Breast epithelium (tissue), 4 donors: ENCODE measurements around the gene IFT80. TPM values are rescaled to one million over a fixed set of nuclear protein-coding genes. Genes with fewer than 3 reads are reported as not detected.
"Not testable (repeated sequence)": the region's sequence is repeated elsewhere in the genome, so short reads cannot be mapped to it uniquely, and the experiment has no call there.

Experiments
- DNase-seq, 2 donors: peaks; one replicate each; pipeline ENCODE4 v3.0.0-alpha.2; 2019; ENCODE audit warnings: low spot score in 2 of 2
- H3K27ac ChIP-seq, 2 donors: fragments of 200-600 bp; sonication (generic) in 1 of 2; one replicate each; pipeline ENCODE4 v1.5.1; 2016 to 2019; ENCODE audit warnings: mild to moderate bottlenecking in 1 of 2
- H3K27me3 ChIP-seq, 2 donors: fragments of 200-600 bp; sonication (generic) in 1 of 2; one replicate each; pipeline versions ENCODE4 v1.5.1 to v1.6.0; 2017 to 2019; ENCODE audit warnings: control low read depth in 1 of 2, mild to moderate bottlenecking in 1 of 2
- H3K36me3 ChIP-seq: fragments of 200-600 bp; one replicate; pipeline ENCODE4 v1.5.1; 2019
- H3K4me1 ChIP-seq, 2 donors: fragments of 200-600 bp; sonication (generic); one replicate each; pipeline ENCODE4 v1.5.1; 2016 to 2019; ENCODE audit warnings: control low read depth in 1 of 2
- H3K4me3 ChIP-seq, 3 donors: fragments of 200-600 bp; sonication (generic); 1 replicate in 2 of 3; 2 replicates in 1 of 3; pipeline ENCODE4 v1.5.1; 2016 to 2019; ENCODE audit warnings: mild to moderate bottlenecking in 3 of 3, moderate library complexity in 2 of 3
- H3K9me3 ChIP-seq, 2 donors: fragments of 200-600 bp; sonication (generic) in 1 of 2; one replicate each; pipeline ENCODE4 v1.5.1; 2016 to 2019; ENCODE audit warnings: control low read depth in 1 of 2
- CTCF ChIP-seq, 3 donors: fragments of 450-650 bp; IDR thresholded peaks; one replicate each; pipeline ENCODE4 v1.5.1; 2016 to 2017; ENCODE audit warnings: antibody characterized with exemption in 3 of 3, mild to moderate bottlenecking in 3 of 3, moderate library complexity in 3 of 3
- POLR2A ChIP-seq: fragments of 450-650 bp; IDR thresholded peaks from one replicate; pipeline ENCODE4 v1.6.1; 2016; ENCODE audit warnings: antibody characterized with exemption, mild to moderate bottlenecking, moderate library complexity
- POLR2AphosphoS5 ChIP-seq, 3 donors: sonication (generic); formaldehyde crosslinking; IDR thresholded peaks; one replicate each; pipeline ENCODE4 v1.6.1; 2017; ENCODE audit warnings: antibody characterized with exemption in 3 of 3
- intact Hi-C: fragments of 100-400 bp; cut with DNase I; formaldehyde crosslinking; loops from one replicate; pipeline ENCODE4 v1.15.1; 2023; ENCODE audit warnings: low total_unique reads
- total RNA-seq, 3 donors: library from RNA; depleted of rRNA; stranded (reverse); fragments of >200 nt; gene quantifications; one replicate each; pipeline ENCODE4 v1.1.0, GENCODE V29; 2016

IFT80 gene
- total RNA-seq, 3 donors from 2014 or later, result 18.4 to 41.0 (median 29.2) TPM

GRCh38 chr3:160245261-160245800, 153.7 kb downstream of the IFT80 start:
- Histone ChIP-seq H3K27me3 (no peaks in the 10 kb centered on the region), H3K36me3 (peaks cover 4% of the 10 kb centered on the region), H3K27ac (no peak overlapping the region), H3K9me3 (no peaks in the 10 kb centered on the region), H3K4me1 (no peaks in the 10 kb centered on the region), H3K4me3 (no peak overlapping the region)
- no peak for TF ChIP-seq CTCF (IDR thresholded peaks at IDR 0.05)
- TF ChIP-seq POLR2AphosphoS5 (IDR thresholded peaks at IDR 0.05), result no peak
- TF ChIP-seq POLR2A, result no peak
- no peak for DNase-seq
- intact Hi-C loops, result no loop called here

GRCh38 chr3:160240719-160241118, 158.3 kb downstream of the IFT80 start:
- H3K36me3 ChIP-seq, H3K9me3 ChIP-seq, H3K27me3 ChIP-seq, DNase-seq, H3K4me1 ChIP-seq, H3K27ac ChIP-seq, intact Hi-C loops, H3K4me3 ChIP-seq: not testable (repeated sequence)

- H3K36me3 ChIP-seq, result no peaks in the 10 kb centered on the region
- H3K27ac ChIP-seq, result no peak overlapping the region
- DNase-seq, result no peak
- intact Hi-C loops, result no loop called here
- no peak overlapping the region for H3K4me3 ChIP-seq
- H3K9me3 ChIP-seq, result no peaks in the 10 kb centered on the region
- no peaks in the 10 kb centered on the region for H3K4me1 ChIP-seq
- peaks cover 0 to 3% of the 10 kb centered on the region in 2 donors for H3K27me3 ChIP-seq
- TF ChIP-seq CTCF (IDR thresholded peaks at IDR 0.05) (no peak), POLR2AphosphoS5 (IDR thresholded peaks at IDR 0.05) (no peak), POLR2A (no peak)
These were observed 167.0 kb downstream of the IFT80 start for GRCh38 chr3:160232014-160232413.

- H3K4me1 ChIP-seq, result peaks cover 0 to 6% of the 10 kb centered on the region in 2 donors
- DNase-seq, result no peak
- peaks cover 0 to 12% of the 10 kb centered on the region in 2 donors for H3K27me3 ChIP-seq
- no peak for TF ChIP-seq POLR2A
- TF ChIP-seq POLR2AphosphoS5 (IDR thresholded peaks at IDR 0.05), result no peak
- TF ChIP-seq CTCF (IDR thresholded peaks at IDR 0.05), result no peak
- H3K4me3 ChIP-seq, result no peak overlapping the region
- intact Hi-C loops, result no loop called here
- no peaks in the 10 kb centered on the region for H3K36me3 ChIP-seq
- H3K27ac ChIP-seq, result no peak overlapping the region
- H3K9me3 ChIP-seq, result no peaks in the 10 kb centered on the region
These were observed 171.6 kb downstream of the IFT80 start for GRCh38 chr3:160227419-160227818.

- Histone ChIP-seq H3K27me3 (peaks cover 0 to 12% of the 10 kb centered on the region in 2 donors), H3K9me3 (no peaks in the 10 kb centered on the region), H3K27ac (no peak overlapping the region), H3K36me3 (no peaks in the 10 kb centered on the region), H3K4me3 (peak overlapping the region; percentile 52 to 84 (median 57)), H3K4me1 (peaks cover 0 to 6% of the 10 kb centered on the region in 2 donors)
- TF ChIP-seq POLR2AphosphoS5 (IDR thresholded peaks at IDR 0.05), result no peak
- TF ChIP-seq POLR2A, result no peak
- TF ChIP-seq CTCF (IDR thresholded peaks at IDR 0.05), result no peak
- no peak for DNase-seq
- intact Hi-C loops, result no loop called here
These were observed 172.8 kb downstream of the IFT80 start for GRCh38 chr3:160226026-160226907.
